B cell (primary cell): Measurements from ENCODE around the gene KRTAP10-1. TPM values are rescaled to one million over a fixed set of nuclear protein-coding genes. Genes with fewer than 3 reads are reported as not detected.

Source experiments
- ATAC-seq: fragments of 200-7000 bp; cut with Tn5 transposase; one replicate; pipeline ENCODE4 v1.10.0; 2021; ENCODE audit warnings: low read depth, mild to moderate bottlenecking, moderate number of reproducible peaks, moderate library complexity
- CTCF ChIA-PET: fragments of 350-600 bp; sonication (Branson Sonifier 250); formaldehyde crosslinking; loops from one replicate; lab custom pipeline; 2021; ENCODE audit warnings: antibody characterized with exemption, inconsistent platforms; lab: Charles Lee
- POLR2A ChIA-PET: fragments of 350-600 bp; sonication (Branson Sonifier 250); formaldehyde crosslinking; loops from one replicate; lab custom pipeline; 2021; ENCODE audit warnings: antibody characterized with exemption; lab: Charles Lee
- DNase-seq: peaks from one replicate; pipeline ENCODE4 v3.0.0; 2013
- H2AFZ ChIP-seq: 2 replicates; pipeline ENCODE4 v1.6.1; 2012; ENCODE audit warnings: mild to moderate bottlenecking, low read depth, low read length; ENCODE audit not compliant: insufficient read depth, poor library complexity, severe bottlenecking
- H3K27ac ChIP-seq, 2 donors: 1 replicate in 1 of 2; 2 replicates in 1 of 2; pipeline ENCODE4 v1.5.1; 2012 to 2013; ENCODE audit warnings: low read length in 2 of 2, mild to moderate bottlenecking in 2 of 2, moderate library complexity in 1 of 2
- H3K27me3 ChIP-seq, 4 experiments: fragments of 200-600 bp in 1 of 4; sonication (generic) in 1 of 4; replicated peaks in 1 of 4; 1 replicate in 2 of 4; 2 replicates in 2 of 4; pipeline versions ENCODE4 v1.6.1 to v1.7.0; 2013 to 2016; ENCODE audit warnings: low read length in 3 of 4, mild to moderate bottlenecking in 2 of 4, mixed read lengths in 1 of 4, moderate library complexity in 1 of 4; ENCODE audit not compliant: insufficient read depth in 4 of 4, control insufficient read depth in 3 of 4; ENCODE audit errors: control extremely low read depth in 1 of 4
- H3K36me3 ChIP-seq, 2 experiments: replicated peaks in 1 of 2; 1 replicate in 1 of 2; 2 replicates in 1 of 2; pipeline versions ENCODE4 v1.6.1 to v1.7.1; 2013; ENCODE audit warnings: low read length in 1 of 2; ENCODE audit not compliant: insufficient read depth in 2 of 2, control insufficient read depth in 1 of 2; ENCODE audit errors: control extremely low read depth in 1 of 2, extremely low read depth in 1 of 2
- H3K4me1 ChIP-seq, 2 donors: fragments of 200-600 bp in 1 of 2; sonication (generic) in 1 of 2; 1 replicate in 1 of 2; 2 replicates in 1 of 2; pipeline versions ENCODE4 v1.5.1 to v1.6.1; 2013 to 2017; ENCODE audit warnings: low read length in 2 of 2; ENCODE audit not compliant: control insufficient read depth in 2 of 2, insufficient read depth in 2 of 2
- H3K4me2 ChIP-seq: replicated peaks from 2 replicates; pipeline ENCODE3; 2012; ENCODE audit warnings: mild to moderate bottlenecking, low read depth, low read length; ENCODE audit not compliant: poor library complexity, severe bottlenecking
- H3K4me3 ChIP-seq, 5 experiments: fragments of 200-600 bp in 1 of 5; sonication (generic) in 1 of 5; 1 replicate in 3 of 5; 2 replicates in 2 of 5; pipeline versions ENCODE4 v1.5.1 to v1.7.0; 2011 to 2016; ENCODE audit warnings: low read length in 4 of 5, mild to moderate bottlenecking in 4 of 5, low read depth in 2 of 5, control low read depth in 1 of 5, moderate library complexity in 1 of 5; ENCODE audit not compliant: insufficient read depth in 1 of 5; ENCODE audit errors: control extremely low read depth in 1 of 5, extremely low read depth in 1 of 5
- H3K79me2 ChIP-seq: fragments of 200-600 bp; sonication (generic); one replicate; pipeline ENCODE4 v1.6.0; 2016; ENCODE audit warnings: low read length; ENCODE audit not compliant: control insufficient read depth, insufficient read depth
- H3K9ac ChIP-seq: fragments of 200-600 bp; sonication (generic); 2 replicates; pipeline ENCODE4 v1.6.1; 2017; ENCODE audit warnings: mild to moderate bottlenecking, low read length, moderate library complexity
- H3K9me3 ChIP-seq, 3 donors: one replicate each; pipeline versions ENCODE4 v1.6.1 to v1.7.1; 2013; ENCODE audit warnings: low read length in 2 of 3; ENCODE audit not compliant: control insufficient read depth in 2 of 3, insufficient read depth in 1 of 3; ENCODE audit errors: control extremely low read depth in 1 of 3
- H4K20me1 ChIP-seq: 2 replicates; pipeline ENCODE4 v1.6.0; 2012; ENCODE audit warnings: mild to moderate bottlenecking, low read length; ENCODE audit not compliant: insufficient read depth, control insufficient read depth, poor library complexity, severe bottlenecking
- H3K27ac Mint-ChIP-seq: one replicate; pipeline ENCODE4 v1.8.0; 2021; ENCODE audit warnings: mixed read lengths
- H3K27me3 Mint-ChIP-seq: one replicate; pipeline ENCODE4 v1.8.0; 2021; ENCODE audit warnings: mixed read lengths
- H3K4me1 Mint-ChIP-seq: one replicate; pipeline ENCODE4 v1.8.0; 2021; ENCODE audit warnings: mixed read lengths
- H3K4me3 Mint-ChIP-seq: one replicate; pipeline ENCODE4 v1.8.0; 2021; ENCODE audit warnings: mixed read lengths
- H3K9me3 Mint-ChIP-seq: one replicate; pipeline ENCODE4 v1.8.0; 2022; ENCODE audit warnings: mixed read lengths; ENCODE audit not compliant: insufficient read depth
- CTCF ChIP-seq: fragments of 200-600 bp; IDR thresholded peaks from one replicate; pipeline ENCODE4 v1.8.0; 2022; ENCODE audit warnings: antibody characterized with exemption, mild to moderate bottlenecking
- EZH2 ChIP-seq: IDR thresholded peaks from 2 replicates; pipeline ENCODE4 v1.6.1; 2012; ENCODE audit warnings: borderline replicate concordance, low read depth, mild to moderate bottlenecking, moderate library complexity, low read length; ENCODE audit not compliant: insufficient read depth, poor library complexity, severe bottlenecking
- WGBS: methylation state at CpG from one replicate; pipeline ENCODE4 v1.1.5; 2013; ENCODE audit warnings: missing lambda C conversion rate; ENCODE audit not compliant: insufficient coverage; 5-methylcytosine and 5-hydroxymethylcytosine counted together
- intact Hi-C: fragments of 100-400 bp; cut with micrococcal nuclease; formaldehyde crosslinking; loops from one replicate; pipeline ENCODE4 v1.10.0; 2022
- polyA plus RNA-seq: library from polyadenylated mRNA; depleted of rRNA; stranded (reverse); fragments of >200 nt; gene quantifications from 2 replicates; pipeline ENCODE4 v1.2.3, GENCODE V29; 2012
- total RNA-seq, 2 donors: library from RNA; stranded (reverse); fragments of 120-200 nt in 1 of 2; gene quantifications; 1 replicate in 1 of 2; 2 replicates in 1 of 2; pipeline versions ENCODE4 v1.2.3 to v1.2.4, GENCODE V29; 2013 to 2022

KRTAP10-1 gene
- total and polyA plus RNA-seq, 2 donors (not counting 1 experiment from before 2014, with no cell fraction given) = not detected

DNA sequence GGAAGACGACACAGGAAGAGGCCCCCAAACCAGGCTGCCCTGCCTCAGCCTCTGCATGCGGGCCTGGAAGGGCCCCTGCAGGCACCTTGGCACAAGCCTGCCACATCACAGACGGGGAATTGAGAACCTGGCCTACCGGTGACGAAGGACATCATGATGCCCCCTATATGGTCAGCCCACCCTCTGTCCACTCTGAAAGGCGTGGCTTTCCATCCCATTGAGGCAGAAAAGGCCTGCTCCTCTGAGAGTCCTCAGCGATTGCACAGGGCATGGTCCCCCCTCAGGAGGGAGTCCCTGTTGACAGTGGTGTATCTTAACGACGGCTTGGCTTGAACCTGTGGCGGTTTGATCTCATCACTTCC lies 11.4 kb downstream of the KRTAP10-1 start:
- DNase-seq (no peak), ATAC-seq (no peak)
- no peaks in the 10 kb centered on the region for H4K20me1 ChIP-seq
- no peak for TF ChIP-seq EZH2
- no peak for TF ChIP-seq CTCF
- H2AFZ ChIP-seq = no peak overlapping the region
- intact Hi-C loops = no loop called here
- no peaks in the 10 kb centered on the region for H3K36me3 ChIP-seq
- H3K9me3 ChIP-seq = no peaks in the 10 kb centered on the region
- no peak overlapping the region for H3K4me3 ChIP-seq
- CTCF ChIA-PET = no interaction called here
- no peaks in the 10 kb centered on the region for H3K79me2 ChIP-seq
- no peak overlapping the region for H3K27ac ChIP-seq
- H3K9ac ChIP-seq = no peak overlapping the region
- POLR2A ChIA-PET = no interaction called here
- no peak overlapping the region for H3K4me2 ChIP-seq
- H3K9me3 Mint-ChIP-seq = no peaks in the 10 kb centered on the region
- no peaks in the 10 kb centered on the region for H3K4me1 ChIP-seq
- H3K27ac Mint-ChIP-seq = no peak overlapping the region
- no peaks in the 10 kb centered on the region for H3K4me1 Mint-ChIP-seq
- peaks cover 8% of the 10 kb centered on the region for H3K27me3 Mint-ChIP-seq
- 81% methylated on average over 10 of the region's 10 CpGs for WGBS
- no peaks in the 10 kb centered on the region for H3K27me3 ChIP-seq
- H3K4me3 Mint-ChIP-seq = no peak overlapping the region

GRCh38 chr21:44527983-44528633 lies 11.9 kb downstream of the KRTAP10-1 start:
- Histone ChIP-seq H3K4me1 (no peaks in the 10 kb centered on the region), H3K27me3 (no peaks in the 10 kb centered on the region), H3K4me2 (no peak overlapping the region), H3K9ac (no peak overlapping the region), H3K4me3 (no peak overlapping the region), H3K36me3 (no peaks in the 10 kb centered on the region), H3K79me2 (no peaks in the 10 kb centered on the region), H4K20me1 (no peaks in the 10 kb centered on the region), H3K27ac (no peak overlapping the region), H2AFZ (no peak overlapping the region), H3K9me3 (no peaks in the 10 kb centered on the region)
- no peak for TF ChIP-seq EZH2
- TF ChIP-seq CTCF = no peak
- ChIA-PET POLR2A (no interaction called here), CTCF (no interaction called here)
- 87% methylated on average over 18 of the region's 18 CpGs for WGBS
- Mint-ChIP-seq H3K27ac (no peak overlapping the region), H3K9me3 (no peaks in the 10 kb centered on the region), H3K4me1 (no peaks in the 10 kb centered on the region), H3K4me3 (no peak overlapping the region), H3K27me3 (peaks cover 8% of the 10 kb centered on the region)
- DNase-seq (no peak), ATAC-seq (no peak)
- intact Hi-C loops = no loop called here
